ENCODE results near the gene ATL1.

ATL1 gene

GRCh38 chr14:50667996-50668825 lies 108.3 kb downstream of the ATL1 start, which contains the start of gene SAV1:
TSS of gene SAV1 (minus strand) at chr14:50668306. CDS start at chr14:50667967, 339 bp downstream.
- peak within 1 kb of the TSS; percentile 93 for H3K27ac ChIP-seq
- TF ChIP-seq CTCF (conservative IDR thresholded peaks at IDR 0.05): no peak; the same call in 1 of the 2 replicates

DNA sequence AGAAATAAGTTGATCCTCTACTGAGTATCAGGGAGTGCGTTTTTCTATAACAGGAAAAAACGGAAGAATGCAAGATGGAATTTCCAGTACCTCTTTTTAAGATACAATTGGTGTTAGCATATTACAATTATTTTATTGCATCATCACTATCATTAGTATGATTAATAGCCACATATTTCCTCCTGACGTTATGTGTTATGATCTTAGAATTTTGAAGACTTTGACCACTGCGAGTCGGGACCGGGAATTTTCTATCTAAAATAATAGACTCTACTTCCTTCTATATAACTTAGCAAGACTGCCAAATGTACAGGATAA lies 108.8 kb downstream of the ATL1 start:
- H3K27ac ChIP-seq: peak overlapping the region; percentile 93
- TF ChIP-seq CTCF (conservative IDR thresholded peaks at IDR 0.05): no peak

DNA sequence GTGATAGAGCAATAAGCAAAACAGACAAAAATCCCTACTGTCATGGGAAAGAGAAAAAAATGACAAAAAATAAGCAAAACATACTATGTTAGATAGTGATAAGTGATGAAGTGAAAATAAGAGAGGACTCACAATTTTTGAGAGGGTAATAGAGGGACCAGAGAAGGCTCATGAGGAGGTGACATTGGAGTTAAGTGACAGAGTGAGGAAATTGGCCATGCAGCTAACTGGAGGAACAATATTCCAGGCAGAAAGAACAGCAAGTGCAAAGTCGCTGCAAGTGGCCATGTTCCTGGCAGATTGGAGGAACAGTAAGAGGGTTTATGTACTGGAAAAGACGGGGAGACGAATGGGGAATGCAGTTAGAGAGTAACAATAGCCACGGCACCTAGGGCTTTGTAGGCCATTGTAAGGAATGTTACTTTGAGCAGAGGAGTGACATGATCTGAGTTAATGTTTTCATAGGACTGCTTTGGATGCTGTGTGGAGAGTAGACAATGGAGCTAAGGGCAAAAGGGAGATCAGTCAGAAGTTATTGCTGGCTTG lies 109.6 kb downstream of the ATL1 start:
- no peak overlapping the region for H3K27ac ChIP-seq
- TF ChIP-seq CTCF (conservative IDR thresholded peaks at IDR 0.05): no peak

DNA sequence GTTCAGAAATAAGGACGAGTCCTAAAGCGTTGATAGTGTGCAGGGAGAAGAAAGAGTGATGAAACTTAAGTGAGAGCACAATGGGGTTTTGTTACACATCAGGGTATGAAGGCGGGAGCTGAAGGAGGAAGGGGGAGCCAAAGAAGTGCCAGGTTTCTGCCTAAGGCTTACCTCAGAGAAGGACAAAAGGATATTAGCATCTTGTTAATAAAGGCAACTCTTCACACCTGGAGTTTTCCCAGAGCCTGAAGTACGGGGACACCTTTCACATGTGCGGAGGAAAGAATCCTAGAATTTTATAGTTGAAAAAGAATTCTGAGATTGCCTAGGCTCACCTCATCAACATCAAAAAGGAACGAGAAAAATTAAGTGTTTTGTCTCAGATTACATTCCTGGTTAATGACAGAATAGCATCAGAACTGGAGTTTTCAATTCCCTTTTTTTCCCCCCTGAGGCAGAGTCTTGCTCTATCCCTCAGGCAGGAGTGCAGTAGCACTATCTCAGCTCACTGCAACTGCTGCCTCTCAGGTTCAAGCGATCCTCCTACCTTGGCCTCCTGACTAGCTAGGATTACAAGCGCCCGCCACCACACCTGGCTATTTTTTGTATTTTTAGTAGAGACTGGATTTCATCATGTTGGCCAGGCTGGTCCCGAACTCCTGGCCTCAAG lies 110.4 kb downstream of the ATL1 start:
- no peak for TF ChIP-seq CTCF (conservative IDR thresholded peaks at IDR 0.05)
- H3K27ac ChIP-seq: no peak overlapping the region

DNA sequence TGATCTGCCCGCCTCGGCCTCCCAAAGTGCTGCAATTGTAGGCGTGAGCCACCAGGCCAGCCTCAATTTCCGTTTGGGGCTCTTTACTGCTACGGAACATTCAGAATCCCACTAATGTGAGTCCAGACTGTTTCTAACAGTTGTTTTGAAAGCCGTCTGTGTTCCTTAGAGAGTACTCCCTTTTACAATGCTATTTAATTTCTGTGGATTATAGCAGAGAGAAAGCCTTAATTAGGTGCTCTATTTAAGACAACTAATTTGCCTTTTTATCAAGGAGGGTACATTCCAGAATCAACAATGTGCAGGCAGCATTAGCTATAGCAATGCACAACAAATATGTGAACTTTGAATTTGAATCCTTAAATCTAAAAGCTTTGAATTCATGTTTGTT lies 110.9 kb downstream of the ATL1 start:
- H3K27ac ChIP-seq: no peak overlapping the region
- TF ChIP-seq CTCF (conservative IDR thresholded peaks at IDR 0.05): no peak

DNA sequence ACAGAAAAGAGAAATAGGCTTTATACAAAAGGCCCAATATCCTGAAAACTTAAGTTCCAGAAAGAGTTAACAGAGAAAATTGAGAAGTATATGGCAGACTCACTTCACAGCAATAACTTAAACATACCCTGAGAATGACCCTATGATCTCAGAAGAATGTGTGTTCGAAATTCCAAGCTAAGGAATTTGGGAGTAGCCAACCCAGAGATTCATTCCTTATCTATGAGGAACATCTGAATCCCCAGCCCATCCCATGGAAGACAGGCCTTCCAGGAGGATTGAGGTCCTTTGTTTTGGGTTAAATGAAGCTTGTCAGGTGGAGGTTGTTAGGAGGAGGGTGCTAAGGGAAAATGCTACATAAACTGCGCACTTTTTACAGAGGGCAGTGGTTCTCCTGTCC lies 115.7 kb downstream of the ATL1 start:
- no peak overlapping the region for H3K27ac ChIP-seq
- no peak for TF ChIP-seq CTCF (conservative IDR thresholded peaks at IDR 0.05)

- no peak for TF ChIP-seq CTCF (conservative IDR thresholded peaks at IDR 0.05)
- H3K27ac ChIP-seq: no peak overlapping the region
Measured at GRCh38 chr14:50676814-50677516, 117.0 kb downstream of the ATL1 start.

Data from VCaP (cell line).